ENCODE measurements around the gene PITPNC1. TPM values are rescaled to one million over a fixed set of nuclear protein-coding genes. Genes with fewer than 3 reads are reported as not detected.
"Not testable (repeated sequence)": the region's sequence is repeated elsewhere in the genome, so short reads cannot be mapped to it uniquely, and the experiment has no call there.

The PITPNC1 gene
- total RNA-seq, 4 donors from 2014 or later, result 14.1 to 35.5 (median 31.8) TPM

GRCh38 chr17:67492824-67493517 is 115.9 kb downstream of the PITPNC1 start:
- H3K9me3 ChIP-seq, result no peaks in the 10 kb centered on the region
- peak overlapping the region in 3 of 4 donors; percentile 82 to 88 (median 88) for H3K27ac ChIP-seq (replicated peaks in 1 of 4)
- intact Hi-C loops (cut with DNase I), result no loop called here
- no peak overlapping the region for H3K4me3 ChIP-seq
- DNase-seq (ENCODE audit: extremely low spot score), result no peak
- WGBS, result 78% methylated on average over 13 of the region's 13 CpGs
- H3K27me3 ChIP-seq, result no peaks in the 10 kb centered on the region
- no peak for TF ChIP-seq EP300 (IDR thresholded peaks at IDR 0.05)
- no peak for TF ChIP-seq CTCF (IDR thresholded peaks at IDR 0.05)
- no peak for TF ChIP-seq POLR2AphosphoS5 (IDR thresholded peaks at IDR 0.05)
- TF ChIP-seq POLR2A (IDR thresholded peaks at IDR 0.05; ENCODE audit: low read depth), result no peak
- no peaks in the 10 kb centered on the region for H3K36me3 ChIP-seq
- H3K4me1 ChIP-seq, result peaks cover 28 to 56% (median 45%) of the 10 kb centered on the region in 4 donors

GRCh38 chr17:67493812-67494211 is 116.7 kb downstream of the PITPNC1 start:
- Histone ChIP-seq H3K27ac (replicated peaks in 1 of 4) (peak overlapping the region in 1 of 4 donors; percentile 88), H3K36me3 (no peaks in the 10 kb centered on the region), H3K4me1 (peaks cover 23 to 48% (median 38%) of the 10 kb centered on the region in 4 donors), H3K9me3 (no peaks in the 10 kb centered on the region), H3K4me3 (no peak overlapping the region), H3K27me3 (no peaks in the 10 kb centered on the region)
- WGBS, result 83% methylated on average over 4 of the region's 4 CpGs
- no peak for DNase-seq (ENCODE audit: extremely low spot score)
- TF ChIP-seq CTCF (IDR thresholded peaks at IDR 0.05) (no peak), EP300 (IDR thresholded peaks at IDR 0.05) (no peak), POLR2A (IDR thresholded peaks at IDR 0.05; ENCODE audit: low read depth) (no peak), POLR2AphosphoS5 (IDR thresholded peaks at IDR 0.05) (no peak)
- intact Hi-C loops (cut with DNase I), result no loop called here

- H3K4me3 ChIP-seq; H3K9me3 ChIP-seq; H3K36me3 ChIP-seq; intact Hi-C loops (cut with DNase I); DNase-seq (ENCODE audit: extremely low spot score); H3K27me3 ChIP-seq; H3K27ac ChIP-seq (replicated peaks in 1 of 4): not testable (repeated sequence)
- 95% methylated on average over 5 of the region's 5 CpGs for WGBS
- peaks cover 18 to 35% (median 32%) of the 10 kb centered on the region in 4 donors for H3K4me1 ChIP-seq
Observed at GRCh38 chr17:67495534-67495933, 118.5 kb downstream of the PITPNC1 start.

GRCh38 chr17:67496286-67496685 is 119.2 kb downstream of the PITPNC1 start:
- Histone ChIP-seq H3K27ac (replicated peaks in 1 of 4) (no peak overlapping the region), H3K9me3 (no peaks in the 10 kb centered on the region), H3K36me3 (no peaks in the 10 kb centered on the region), H3K27me3 (no peaks in the 10 kb centered on the region), H3K4me1 (peaks cover 13 to 31% (median 26%) of the 10 kb centered on the region in 4 donors), H3K4me3 (no peak overlapping the region)
- intact Hi-C loops (cut with DNase I), result no loop called here
- TF ChIP-seq POLR2A (IDR thresholded peaks at IDR 0.05; ENCODE audit: low read depth) (no peak), CTCF (IDR thresholded peaks at IDR 0.05) (no peak), EP300 (IDR thresholded peaks at IDR 0.05) (no peak), POLR2AphosphoS5 (IDR thresholded peaks at IDR 0.05) (no peak)
- 78% methylated on average over 7 of the region's 7 CpGs for WGBS
- DNase-seq (ENCODE audit: extremely low spot score), result no peak

GRCh38 chr17:67499685-67500084 is 122.6 kb downstream of the PITPNC1 start:
- H3K4me1 ChIP-seq, result peaks cover 0 to 18% (median 9%) of the 10 kb centered on the region in 4 donors
- no peaks in the 10 kb centered on the region for H3K36me3 ChIP-seq
- intact Hi-C loops (cut with DNase I), result no loop called here
- H3K4me3 ChIP-seq, result no peak overlapping the region
- H3K27me3 ChIP-seq, result no peaks in the 10 kb centered on the region
- H3K9me3 ChIP-seq, result no peaks in the 10 kb centered on the region
- no peak overlapping the region for H3K27ac ChIP-seq (replicated peaks in 1 of 4)
- no peak for DNase-seq (ENCODE audit: extremely low spot score)
- WGBS, result 95% methylated on average over 4 of the region's 4 CpGs
- TF ChIP-seq EP300 (IDR thresholded peaks at IDR 0.05) (no peak), POLR2AphosphoS5 (IDR thresholded peaks at IDR 0.05) (no peak), POLR2A (IDR thresholded peaks at IDR 0.05; ENCODE audit: low read depth) (no peak), CTCF (IDR thresholded peaks at IDR 0.05) (no peak)

All from esophagus muscularis mucosa (tissue), 4 donors.